GM12864 (cell line): Measurements from ENCODE around the gene METTL9.
"Not testable (repeated sequence)": the region's sequence is repeated elsewhere in the genome, so short reads cannot be mapped to it uniquely, and the experiment has no call there.

Source experiments
- DNase-seq: peaks from one replicate; pipeline ENCODE4 v3.0.0-alpha.2; 2011; ENCODE audit warnings: low read depth
- H3K4me3 ChIP-seq: 2 replicates; pipeline ENCODE4 v1.5.1; 2011; ENCODE audit warnings: mild to moderate bottlenecking, low read depth, low read length, control low read depth
- CTCF ChIP-seq: IDR thresholded peaks from 2 replicates; pipeline ENCODE4 v1.5.1; 2011; ENCODE audit warnings: low read depth, mild to moderate bottlenecking, moderate library complexity, low read length, control low read depth, inconsistent platforms; ENCODE audit errors: missing control alignments

METTL9 gene

GRCh38 chr16:21599122-21600030 is at the start of gene METTL9:
Gene METTL9, plus strand, starts transcription at chr16:21599577. Its CDS starts 157 bp downstream, at chr16:21599734.
- peak; percentile 76 for DNase-seq
- no peak for TF ChIP-seq CTCF
- peak within 1 kb of the TSS; percentile 94 for H3K4me3 ChIP-seq

GRCh38 chr16:21549975-21550374 is 49.4 kb upstream of the METTL9 start:
- not testable (repeated sequence) for DNase-seq

GRCh38 chr16:21550435-21550834 is 48.9 kb upstream of the METTL9 start:
- not testable (repeated sequence) for H3K4me3 ChIP-seq, DNase-seq

More at GRCh38 chr16:21549975-21550374, 49.4 kb upstream of the METTL9 start:
- not testable (repeated sequence) for H3K4me3 ChIP-seq

GRCh38 chr16:21551076-21551475 is 48.3 kb upstream of the METTL9 start:
- not testable (repeated sequence) for DNase-seq, H3K4me3 ChIP-seq

- not testable (repeated sequence) for DNase-seq, H3K4me3 ChIP-seq
Observed at GRCh38 chr16:21551600-21551999, 47.8 kb upstream of the METTL9 start.

GRCh38 chr16:21553481-21554296 is 45.7 kb upstream of the METTL9 start:
- H3K4me3 ChIP-seq, DNase-seq: not testable (repeated sequence)

GRCh38 chr16:21554795-21555585 is 44.4 kb upstream of the METTL9 start:
- DNase-seq, result peak; percentile 97
- peak overlapping the region; percentile 44 for H3K4me3 ChIP-seq
- TF ChIP-seq CTCF, result peak; percentile 99

GRCh38 chr16:21555621-21556020 is 43.8 kb upstream of the METTL9 start:
- not testable (repeated sequence) for H3K4me3 ChIP-seq, DNase-seq

- DNase-seq, H3K4me3 ChIP-seq: not testable (repeated sequence)
Observed at GRCh38 chr16:21556026-21556595, 43.3 kb upstream of the METTL9 start.

- not testable (repeated sequence) for DNase-seq
Observed at GRCh38 chr16:21556651-21557241, 42.6 kb upstream of the METTL9 start.

More at GRCh38 chr16:21556651-21557241, 42.6 kb upstream of the METTL9 start:
- H3K4me3 ChIP-seq, result not testable (repeated sequence)
